ENCODE measurements around the gene TRAK2. TPM values are rescaled to one million over a fixed set of nuclear protein-coding genes. Genes with fewer than 3 reads are reported as not detected.

Gene TRAK2
- total RNA-seq, 2 experiments from 2014 or later: 7.1 to 11.9 TPM

DNA sequence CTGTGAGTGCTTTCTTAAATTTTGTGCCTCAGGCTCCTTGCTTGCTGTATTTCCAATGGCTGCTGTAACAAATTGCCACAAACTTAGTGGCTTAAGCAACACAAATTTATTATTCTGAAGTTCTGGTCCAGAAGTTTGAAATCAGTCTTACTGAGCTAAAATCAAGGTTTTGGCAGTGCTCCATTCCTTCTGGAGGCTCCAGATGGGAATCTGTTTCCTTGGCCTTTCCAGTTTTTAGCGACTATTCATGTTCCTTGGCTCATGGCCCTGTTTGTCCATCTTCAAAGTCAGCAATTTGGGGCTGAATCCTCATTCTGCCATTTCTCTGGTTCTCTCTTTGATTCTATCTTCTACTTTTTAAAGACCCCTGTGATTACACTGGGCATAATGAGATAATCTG lies 32.1 kb upstream of the TRAK2 start:
- no peaks in the 10 kb centered on the region for H3K4me1 ChIP-seq (ENCODE audit: insufficient read depth, low read length, poor library complexity, severe bottlenecking)
- CTCF ChIA-PET (ENCODE audit: unreplicated experiment): no interaction called here
- H3K36me3 ChIP-seq (ENCODE audit: insufficient read depth, low read length): no peaks in the 10 kb centered on the region
- no peak overlapping the region for H3K27ac ChIP-seq (ENCODE audit: low read depth, low read length, poor library complexity, severe bottlenecking)
- no peaks in the 10 kb centered on the region for H4K20me1 ChIP-seq (ENCODE audit: insufficient read depth, low read length)
- H3K4me3 ChIP-seq (ENCODE audit: low read depth, low read length, poor library complexity, severe bottlenecking): no peak overlapping the region
- TF ChIP-seq, protein P1, sequence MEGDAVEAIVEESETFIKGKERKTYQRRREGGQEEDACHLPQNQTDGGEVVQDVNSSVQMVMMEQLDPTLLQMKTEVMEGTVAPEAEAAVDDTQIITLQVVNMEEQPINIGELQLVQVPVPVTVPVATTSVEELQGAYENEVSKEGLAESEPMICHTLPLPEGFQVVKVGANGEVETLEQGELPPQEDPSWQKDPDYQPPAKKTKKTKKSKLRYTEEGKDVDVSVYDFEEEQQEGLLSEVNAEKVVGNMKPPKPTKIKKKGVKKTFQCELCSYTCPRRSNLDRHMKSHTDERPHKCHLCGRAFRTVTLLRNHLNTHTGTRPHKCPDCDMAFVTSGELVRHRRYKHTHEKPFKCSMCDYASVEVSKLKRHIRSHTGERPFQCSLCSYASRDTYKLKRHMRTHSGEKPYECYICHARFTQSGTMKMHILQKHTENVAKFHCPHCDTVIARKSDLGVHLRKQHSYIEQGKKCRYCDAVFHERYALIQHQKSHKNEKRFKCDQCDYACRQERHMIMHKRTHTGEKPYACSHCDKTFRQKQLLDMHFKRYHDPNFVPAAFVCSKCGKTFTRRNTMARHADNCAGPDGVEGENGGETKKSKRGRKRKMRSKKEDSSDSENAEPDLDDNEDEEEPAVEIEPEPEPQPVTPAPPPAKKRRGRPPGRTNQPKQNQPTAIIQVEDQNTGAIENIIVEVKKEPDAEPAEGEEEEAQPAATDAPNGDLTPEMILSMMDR (conservative IDR thresholded peaks at IDR 0.05; ENCODE audit: low read length): no peak
- no peak for TF ChIP-seq EZH2phosphoT487 (IDR thresholded peaks at IDR 0.05; ENCODE audit: borderline replicate concordance, low read depth, low read length)
- no peaks in the 10 kb centered on the region for H3K9me2 ChIP-seq (ENCODE audit: insufficient read depth, low read length)
- no peak for DNase-seq (ENCODE audit: low spot score)
- no TSS peak for BruUV-seq (replicated peaks)
- no peak overlapping the region for H2AFZ ChIP-seq (ENCODE audit: low read length)
- no peaks in the 10 kb centered on the region for H3K79me2 ChIP-seq (ENCODE audit: insufficient read depth, low read depth, low read length)
- POLR2A ChIA-PET: no interaction called here
- intact Hi-C loops (cut with micrococcal nuclease; ENCODE audit: unreplicated experiment): no loop called here
- H3K9me3 ChIP-seq (ENCODE audit: low read length): no peaks in the 10 kb centered on the region
- no peak overlapping the region for H3K4me2 ChIP-seq (ENCODE audit: low read length)

DNA sequence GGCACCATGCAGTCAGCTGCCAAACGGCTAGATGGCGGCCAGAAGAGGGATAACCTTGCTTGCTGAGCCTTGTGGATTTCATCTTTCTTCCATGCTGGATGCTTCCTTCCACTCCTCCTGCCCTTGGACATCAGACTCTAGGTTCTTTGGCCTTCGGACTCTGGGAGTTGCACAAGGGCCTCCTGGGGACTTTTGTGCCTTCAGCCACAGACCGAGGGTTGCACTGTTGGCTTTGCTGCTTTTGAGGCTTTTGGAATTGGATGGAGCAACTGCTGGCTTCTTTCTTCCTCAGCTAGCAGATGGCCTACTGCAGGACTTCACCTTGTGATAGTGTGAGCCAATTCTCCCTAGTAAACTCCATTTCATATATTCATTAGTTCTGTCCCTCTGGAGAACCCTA lies 31.3 kb upstream of the TRAK2 start:
- H3K9me3 ChIP-seq (ENCODE audit: low read length): no peaks in the 10 kb centered on the region
- CTCF ChIA-PET (ENCODE audit: unreplicated experiment): no interaction called here
- H3K9me2 ChIP-seq (ENCODE audit: insufficient read depth, low read length): no peaks in the 10 kb centered on the region
- no peaks in the 10 kb centered on the region for H3K79me2 ChIP-seq (ENCODE audit: insufficient read depth, low read depth, low read length)
- TF ChIP-seq, protein P1 (conservative IDR thresholded peaks at IDR 0.05; ENCODE audit: low read length): no peak
- H3K4me3 ChIP-seq (ENCODE audit: low read depth, low read length, poor library complexity, severe bottlenecking): no peak overlapping the region
- H4K20me1 ChIP-seq (ENCODE audit: insufficient read depth, low read length): no peaks in the 10 kb centered on the region
- no TSS peak for BruUV-seq (replicated peaks)
- no peak overlapping the region for H3K4me2 ChIP-seq (ENCODE audit: low read length)
- POLR2A ChIA-PET: no interaction called here
- no peaks in the 10 kb centered on the region for H3K36me3 ChIP-seq (ENCODE audit: insufficient read depth, low read length)
- DNase-seq (ENCODE audit: low spot score): no peak
- H3K27ac ChIP-seq (ENCODE audit: low read depth, low read length, poor library complexity, severe bottlenecking): no peak overlapping the region
- H2AFZ ChIP-seq (ENCODE audit: low read length): no peak overlapping the region
- no peaks in the 10 kb centered on the region for H3K4me1 ChIP-seq (ENCODE audit: insufficient read depth, low read length, poor library complexity, severe bottlenecking)
- intact Hi-C loops (cut with micrococcal nuclease; ENCODE audit: unreplicated experiment): no loop called here

DNA sequence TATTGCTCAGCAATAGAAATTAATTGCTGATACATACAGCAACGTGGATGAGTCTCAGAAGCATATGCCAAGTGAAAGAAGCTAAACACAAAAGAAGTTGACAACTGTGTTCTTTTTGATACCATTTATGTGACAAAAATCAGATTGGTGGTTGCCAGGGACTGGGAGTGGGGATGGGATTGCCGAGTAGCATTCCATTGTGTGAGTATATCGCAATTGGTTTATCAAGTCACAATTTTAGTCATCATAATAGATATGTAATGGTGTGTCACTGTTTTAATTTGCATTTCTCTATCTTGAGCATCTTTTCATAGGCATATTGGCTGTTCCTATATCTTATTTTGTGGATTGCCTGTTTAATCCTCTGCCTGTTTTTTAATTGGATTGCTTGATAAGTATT lies 21.2 kb upstream of the TRAK2 start:
- no peaks in the 10 kb centered on the region; the same call in 1 of the 2 replicates for H3K36me3 ChIP-seq (ENCODE audit: insufficient read depth, low read length)
- no peak overlapping the region for H3K27ac ChIP-seq (ENCODE audit: low read depth, low read length, poor library complexity, severe bottlenecking)
- CTCF ChIA-PET (ENCODE audit: unreplicated experiment): no interaction called here
- H3K4me1 ChIP-seq (ENCODE audit: insufficient read depth, low read length, poor library complexity, severe bottlenecking): no peaks in the 10 kb centered on the region
- H3K79me2 ChIP-seq (ENCODE audit: insufficient read depth, low read depth, low read length): no peaks in the 10 kb centered on the region
- H3K4me3 ChIP-seq (ENCODE audit: low read depth, low read length, poor library complexity, severe bottlenecking): no peak overlapping the region
- no peaks in the 10 kb centered on the region for H4K20me1 ChIP-seq (ENCODE audit: insufficient read depth, low read length)
- no peak for DNase-seq (ENCODE audit: low spot score)
- no peaks in the 10 kb centered on the region for H3K9me2 ChIP-seq (ENCODE audit: insufficient read depth, low read length)
- H3K4me2 ChIP-seq (ENCODE audit: low read length): no peak overlapping the region
- POLR2A ChIA-PET: interaction anchor here (0.6 to 0.8 kb wide), 3 partner anchors 10 to 344 kb away, joined by 3 to 5 read pairs (median 4); partner anchors contain the start of genes STRADB and TRAK2
- no peak overlapping the region for H2AFZ ChIP-seq (ENCODE audit: low read length)
- H3K9me3 ChIP-seq (ENCODE audit: low read length): no peaks in the 10 kb centered on the region
- TF ChIP-seq, protein P1 (conservative IDR thresholded peaks at IDR 0.05; ENCODE audit: low read length): no peak
- TF ChIP-seq EZH2phosphoT487 (IDR thresholded peaks at IDR 0.05; ENCODE audit: borderline replicate concordance, low read depth, low read length): no peak
- intact Hi-C loops (cut with micrococcal nuclease; ENCODE audit: unreplicated experiment): no loop called here
- no TSS peak for BruUV-seq (replicated peaks)

Measured in OCI-LY7 (cell line).